ENCODE measurements around the gene SDHB.

SDHB gene

DNA sequence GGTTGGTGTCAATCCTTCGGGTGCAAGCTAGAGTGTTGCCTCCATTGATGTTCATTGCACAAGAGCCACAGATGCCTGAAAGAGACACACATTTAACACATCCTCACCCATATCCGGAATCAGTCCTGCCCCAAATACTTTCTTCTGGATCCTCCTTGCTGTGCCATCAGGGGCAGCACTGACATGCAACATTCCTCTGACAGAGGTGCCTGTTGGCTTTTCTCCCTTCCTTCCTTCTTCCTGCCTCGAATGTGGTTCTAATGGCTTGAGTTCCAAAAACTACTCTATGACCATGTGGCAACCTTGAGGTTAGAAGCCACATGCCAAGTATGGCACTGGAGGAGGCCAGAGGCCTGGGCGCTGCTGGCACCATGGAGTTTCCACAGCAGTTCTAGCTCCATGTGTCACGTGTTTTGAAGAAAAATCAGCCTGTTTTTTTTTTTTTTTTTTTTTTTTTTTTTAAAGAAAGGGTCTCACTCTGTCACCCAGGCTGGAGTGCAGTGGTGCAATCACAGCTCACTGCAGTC, 25.1 kb downstream of the SDHB start:
- no peaks in the 10 kb centered on the region for H3K27me3 ChIP-seq (replicated peaks; ENCODE audit: control insufficient read depth, insufficient read depth, low read length)
- no peak overlapping the region for H3K4me3 ChIP-seq (replicated peaks; ENCODE audit: low read depth, low read length)
- TF ChIP-seq, protein P1, sequence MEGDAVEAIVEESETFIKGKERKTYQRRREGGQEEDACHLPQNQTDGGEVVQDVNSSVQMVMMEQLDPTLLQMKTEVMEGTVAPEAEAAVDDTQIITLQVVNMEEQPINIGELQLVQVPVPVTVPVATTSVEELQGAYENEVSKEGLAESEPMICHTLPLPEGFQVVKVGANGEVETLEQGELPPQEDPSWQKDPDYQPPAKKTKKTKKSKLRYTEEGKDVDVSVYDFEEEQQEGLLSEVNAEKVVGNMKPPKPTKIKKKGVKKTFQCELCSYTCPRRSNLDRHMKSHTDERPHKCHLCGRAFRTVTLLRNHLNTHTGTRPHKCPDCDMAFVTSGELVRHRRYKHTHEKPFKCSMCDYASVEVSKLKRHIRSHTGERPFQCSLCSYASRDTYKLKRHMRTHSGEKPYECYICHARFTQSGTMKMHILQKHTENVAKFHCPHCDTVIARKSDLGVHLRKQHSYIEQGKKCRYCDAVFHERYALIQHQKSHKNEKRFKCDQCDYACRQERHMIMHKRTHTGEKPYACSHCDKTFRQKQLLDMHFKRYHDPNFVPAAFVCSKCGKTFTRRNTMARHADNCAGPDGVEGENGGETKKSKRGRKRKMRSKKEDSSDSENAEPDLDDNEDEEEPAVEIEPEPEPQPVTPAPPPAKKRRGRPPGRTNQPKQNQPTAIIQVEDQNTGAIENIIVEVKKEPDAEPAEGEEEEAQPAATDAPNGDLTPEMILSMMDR (IDR thresholded peaks at IDR 0.05; ENCODE audit: insufficient read depth, low read length, poor library complexity, severe bottlenecking) = no peak
- peaks cover 33% of the 10 kb centered on the region for H3K36me3 ChIP-seq (ENCODE audit: control insufficient read depth, insufficient read depth, low read length)
- no peak for DNase-seq (ENCODE audit: extremely low read depth, insufficient read length)

DNA sequence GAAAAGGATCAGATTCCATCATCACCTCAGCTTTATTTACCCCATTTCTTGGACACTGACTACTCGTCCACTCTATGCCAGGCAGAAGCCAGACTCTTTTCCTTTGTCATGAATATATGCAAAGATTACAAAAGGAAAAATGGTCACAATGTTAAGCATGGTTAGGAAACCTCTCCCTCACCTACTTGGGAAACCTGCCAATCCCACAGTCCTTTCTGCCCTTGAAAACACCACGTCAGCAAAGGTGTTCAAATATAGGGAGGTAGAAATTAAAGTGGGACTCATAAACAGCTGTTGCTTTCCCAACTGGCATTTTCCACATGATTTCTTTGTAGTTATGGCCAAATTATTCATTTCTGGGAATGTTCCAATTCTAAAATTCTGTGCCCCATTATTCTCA, 25.9 kb downstream of the SDHB start:
- no peaks in the 10 kb centered on the region for H3K27me3 ChIP-seq (replicated peaks; ENCODE audit: control insufficient read depth, insufficient read depth, low read length)
- no peak overlapping the region for H3K4me3 ChIP-seq (replicated peaks; ENCODE audit: low read depth, low read length)
- TF ChIP-seq, protein P1 (IDR thresholded peaks at IDR 0.05; ENCODE audit: insufficient read depth, low read length, poor library complexity, severe bottlenecking) = no peak
- H3K36me3 ChIP-seq (ENCODE audit: control insufficient read depth, insufficient read depth, low read length) = peaks cover 32% of the 10 kb centered on the region
- DNase-seq (ENCODE audit: extremely low read depth, insufficient read length) = no peak

- no peaks in the 10 kb centered on the region for H3K27me3 ChIP-seq (replicated peaks; ENCODE audit: control insufficient read depth, insufficient read depth, low read length)
- TF ChIP-seq, protein P1 (IDR thresholded peaks at IDR 0.05; ENCODE audit: insufficient read depth, low read length, poor library complexity, severe bottlenecking) = no peak
- no peak overlapping the region for H3K4me3 ChIP-seq (replicated peaks; ENCODE audit: low read depth, low read length)
- DNase-seq (ENCODE audit: extremely low read depth, insufficient read length) = no peak
- peaks cover 32% of the 10 kb centered on the region for H3K36me3 ChIP-seq (ENCODE audit: control insufficient read depth, insufficient read depth, low read length)
Observed at GRCh38 chr1:17027403-17027802, 26.4 kb downstream of the SDHB start.

- Histone ChIP-seq H3K36me3 (ENCODE audit: control insufficient read depth, insufficient read depth, low read length) (peaks cover 37% of the 10 kb centered on the region), H3K4me3 (replicated peaks; ENCODE audit: low read depth, low read length) (no peak overlapping the region), H3K27me3 (replicated peaks; ENCODE audit: control insufficient read depth, insufficient read depth, low read length) (no peaks in the 10 kb centered on the region)
- no peak for DNase-seq (ENCODE audit: extremely low read depth, insufficient read length)
- TF ChIP-seq, protein P1 (IDR thresholded peaks at IDR 0.05; ENCODE audit: insufficient read depth, low read length, poor library complexity, severe bottlenecking) = no peak
Observed at GRCh38 chr1:17024721-17025120, 29.1 kb downstream of the SDHB start.

DNA sequence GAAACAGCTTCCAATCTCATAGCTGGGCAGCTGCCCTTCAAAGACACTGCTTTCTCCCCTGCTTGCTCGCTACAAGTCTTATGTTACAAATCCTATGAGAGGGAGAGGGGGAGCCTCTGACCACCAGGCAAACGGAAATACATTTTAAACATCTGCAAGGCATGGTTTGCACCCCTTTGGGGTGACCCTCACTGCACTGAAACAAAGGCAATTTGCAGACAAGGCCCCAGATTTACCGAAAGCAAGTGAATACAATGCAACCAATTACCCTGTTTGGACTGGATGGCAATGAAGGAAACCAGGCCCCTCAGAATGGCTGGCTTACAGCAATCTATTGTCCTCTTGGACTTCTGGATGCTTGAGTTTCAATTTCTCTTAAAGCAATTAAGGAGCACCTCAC, 30.3 kb downstream of the SDHB start:
- DNase-seq (ENCODE audit: extremely low read depth, insufficient read length) = no peak
- TF ChIP-seq, protein P1 (IDR thresholded peaks at IDR 0.05; ENCODE audit: insufficient read depth, low read length, poor library complexity, severe bottlenecking) = no peak
- H3K27me3 ChIP-seq (replicated peaks; ENCODE audit: control insufficient read depth, insufficient read depth, low read length) = no peaks in the 10 kb centered on the region
- no peak overlapping the region for H3K4me3 ChIP-seq (replicated peaks; ENCODE audit: low read depth, low read length)
- H3K36me3 ChIP-seq (ENCODE audit: control insufficient read depth, insufficient read depth, low read length) = peaks cover 32% of the 10 kb centered on the region

- Histone ChIP-seq H3K27me3 (replicated peaks; ENCODE audit: control insufficient read depth, insufficient read depth, low read length) (no peaks in the 10 kb centered on the region), H3K4me3 (replicated peaks; ENCODE audit: low read depth, low read length) (no peak overlapping the region), H3K36me3 (ENCODE audit: control insufficient read depth, insufficient read depth, low read length) (peaks cover 33% of the 10 kb centered on the region)
- TF ChIP-seq, protein P1 (IDR thresholded peaks at IDR 0.05; ENCODE audit: insufficient read depth, low read length, poor library complexity, severe bottlenecking) = no peak
- DNase-seq (ENCODE audit: extremely low read depth, insufficient read length) = no peak
Observed at GRCh38 chr1:17023102-17023501, 30.7 kb downstream of the SDHB start.

All from GM06990 (cell line).